Activated CD8-positive, alpha-beta memory T cell treated with anti-CD3 and anti-CD28 coated beads for 1 hour (primary cell): ENCODE measurements around the gene BMP8A.
"Not testable (repeated sequence)": the region's sequence is repeated elsewhere in the genome, so short reads cannot be mapped to it uniquely, and the experiment has no call there.

Experiments
- DNase-seq, 2 donors: peaks; one replicate each; pipeline ENCODE4 v3.0.0-alpha.2; 2020; ENCODE audit warnings: low read depth in 1 of 2; ENCODE audit errors: extremely low read depth in 1 of 2

BMP8A gene

GRCh38 chr1:39504436-39504835, 13.0 kb downstream of the BMP8A start:
- DNase-seq, result not testable (repeated sequence)

GRCh38 chr1:39505289-39505688, 13.9 kb downstream of the BMP8A start:
- DNase-seq, result no peak

GRCh38 chr1:39507230-39507928, 15.9 kb downstream of the BMP8A start:
- DNase-seq, result no peak

GRCh38 chr1:39508266-39508665, 16.8 kb downstream of the BMP8A start:
- no peak for DNase-seq

GRCh38 chr1:39508857-39509305, 17.4 kb downstream of the BMP8A start:
- DNase-seq, result no peak

- DNase-seq, result no peak
These were observed 18.0 kb downstream of the BMP8A start for GRCh38 chr1:39509360-39510009.

- not testable (repeated sequence) for DNase-seq
These were observed 19.2 kb downstream of the BMP8A start for GRCh38 chr1:39510570-39511186.

- DNase-seq, result not testable (repeated sequence)
These were observed 20.0 kb downstream of the BMP8A start for GRCh38 chr1:39511477-39511876.

GRCh38 chr1:39512234-39512847, 20.9 kb downstream of the BMP8A start:
- not testable (repeated sequence) for DNase-seq

GRCh38 chr1:39514710-39515124, 23.3 kb downstream of the BMP8A start:
- not testable (repeated sequence) for DNase-seq

- DNase-seq, result not testable (repeated sequence)
These were observed 24.0 kb downstream of the BMP8A start for GRCh38 chr1:39515131-39516086.

GRCh38 chr1:39516841-39517240, 25.4 kb downstream of the BMP8A start:
- DNase-seq, result not testable (repeated sequence)

- DNase-seq, result not testable (repeated sequence)
These were observed 26.5 kb downstream of the BMP8A start for GRCh38 chr1:39517936-39518335.

GRCh38 chr1:39519376-39519775, 27.9 kb downstream of the BMP8A start:
- not testable (repeated sequence) for DNase-seq

- DNase-seq, result not testable (repeated sequence)
These were observed 30.8 kb downstream of the BMP8A start for GRCh38 chr1:39522221-39522620.

GRCh38 chr1:39522661-39523567, 31.5 kb downstream of the BMP8A start:
- no peak for DNase-seq

GRCh38 chr1:39524171-39524570, 32.7 kb downstream of the BMP8A start:
- DNase-seq, result no peak

GRCh38 chr1:39524591-39525365, 33.3 kb downstream of the BMP8A start:
- no peak for DNase-seq
